GM12872 (cell line): ENCODE data around the gene TANC1.

ENCODE experiments used
- CTCF ChIP-seq: IDR thresholded peaks from 3 replicates; pipeline ENCODE4 v1.5.1; 2011; ENCODE audit warnings: low read depth, mild to moderate bottlenecking, low read length, moderate library complexity; ENCODE audit not compliant: insufficient read depth

The TANC1 gene

DNA sequence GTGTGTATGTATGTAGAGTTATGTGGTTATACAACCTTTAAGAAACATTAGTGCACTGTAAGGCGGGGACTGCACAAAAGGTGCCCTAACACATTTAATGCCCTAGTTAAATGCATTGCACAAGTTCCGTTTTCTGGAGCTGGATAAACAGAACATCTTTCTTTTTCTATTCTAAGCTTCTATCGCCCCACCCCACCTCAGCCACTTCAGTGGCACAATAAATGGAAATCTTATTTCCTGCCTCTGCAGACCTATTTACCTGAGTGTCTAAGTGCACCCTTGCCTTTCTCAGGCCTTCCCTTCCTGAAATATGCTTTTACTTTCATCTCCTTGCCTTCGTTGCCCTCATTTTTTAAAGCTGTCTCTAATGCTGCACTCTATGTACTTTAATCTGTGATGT is 123.5 kb downstream of the TANC1 start:
- TF ChIP-seq CTCF, result no peak

DNA sequence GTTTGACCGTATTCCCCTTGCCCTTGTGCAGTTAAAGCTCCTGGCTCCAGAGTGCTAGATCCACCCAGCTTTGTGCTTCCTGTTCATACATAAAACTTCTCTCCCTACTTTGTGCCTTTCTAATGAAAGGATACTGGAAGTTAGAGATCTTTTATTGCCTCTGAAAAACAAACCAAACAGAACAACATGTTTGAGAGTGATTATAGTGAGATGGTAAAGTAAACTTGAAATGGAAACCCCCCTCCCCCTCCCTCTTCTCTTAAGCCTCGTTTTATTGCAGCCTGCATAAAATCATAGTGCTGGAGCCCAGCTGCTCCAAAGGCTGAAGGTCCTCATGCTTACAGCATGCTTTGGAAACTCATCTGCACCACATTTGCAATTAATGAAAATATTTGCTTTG is 125.1 kb downstream of the TANC1 start:
- TF ChIP-seq CTCF, result no peak

- TF ChIP-seq CTCF, result no peak
These were observed 125.8 kb downstream of the TANC1 start for GRCh38 chr2:159094173-159094737.

DNA sequence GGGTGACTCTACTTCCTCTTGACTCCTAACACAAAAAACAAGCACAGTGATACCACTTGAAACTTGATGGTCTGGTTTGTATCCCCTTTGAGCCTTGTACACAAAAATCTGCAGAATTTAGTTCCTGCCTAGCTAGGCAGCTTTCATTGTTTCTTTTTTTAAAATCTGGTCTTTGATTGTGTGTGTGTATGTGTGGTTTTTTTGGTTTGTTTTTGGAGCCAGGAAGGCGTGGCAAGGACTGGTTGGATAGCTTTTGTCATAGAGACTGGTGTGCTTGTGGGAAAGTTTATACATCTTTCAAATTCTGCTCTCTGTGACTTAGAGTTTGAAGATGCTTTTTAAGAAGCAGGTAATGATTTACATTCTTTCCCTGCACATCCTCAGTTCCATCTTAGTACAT is 127.4 kb downstream of the TANC1 start:
- no peak for TF ChIP-seq CTCF

GRCh38 chr2:159096901-159097300 is 128.5 kb downstream of the TANC1 start:
- no peak for TF ChIP-seq CTCF

- no peak for TF ChIP-seq CTCF
These were observed 129.9 kb downstream of the TANC1 start for GRCh38 chr2:159098361-159098760.

DNA sequence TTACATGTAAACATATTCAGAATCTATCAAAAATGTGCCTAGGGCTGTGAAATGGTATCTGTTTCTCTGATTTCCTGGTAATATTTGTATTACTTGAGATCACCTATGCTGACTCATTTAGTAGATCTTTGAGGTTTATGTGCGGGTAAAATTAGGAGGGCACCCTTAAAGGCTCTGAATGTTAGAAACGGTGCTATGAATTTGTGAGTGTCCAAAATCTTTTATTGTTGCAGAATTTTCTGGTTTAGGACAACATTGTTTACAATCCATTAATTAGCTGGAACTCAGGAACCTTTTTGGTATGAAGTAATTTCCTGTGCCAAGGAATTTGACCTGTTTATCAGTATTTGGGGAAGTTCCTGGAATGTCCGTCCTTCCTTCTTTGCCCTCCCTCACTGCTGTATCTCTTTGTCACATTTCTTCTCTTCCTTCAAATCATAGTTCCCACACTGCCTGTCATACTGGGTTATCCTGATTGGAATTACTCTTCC is 130.5 kb downstream of the TANC1 start:
- no peak for TF ChIP-seq CTCF
